Neural progenitor cell (in vitro differentiated cells): ENCODE measurements around the gene CD2AP. TPM values are rescaled to one million over a fixed set of nuclear protein-coding genes. Genes with fewer than 3 reads are reported as not detected.
A peak's percentile ranks its signal among the peaks of the same experiment; 100 is the strongest.

Experiments
- DNase-seq: peaks from one replicate; pipeline ENCODE4 v3.0.0-alpha.2; 2016; ENCODE audit warnings: low spot score
- H2AFZ ChIP-seq: fragments of 200-600 bp; sonication (generic); replicated peaks from 2 replicates; pipeline ENCODE4 v1.6.1; 2016; ENCODE audit warnings: antibody characterized with exemption
- H3F3A ChIP-seq: fragments of 200-600 bp; sonication (generic); 2 replicates; pipeline ENCODE4 v1.6.1; 2016; ENCODE audit warnings: antibody characterized with exemption, low read depth
- H3K27ac ChIP-seq: fragments of 200-600 bp; sonication (generic); 2 replicates; pipeline ENCODE4 v1.5.1; 2016; ENCODE audit warnings: mild to moderate bottlenecking
- H3K27me3 ChIP-seq: fragments of 200-600 bp; sonication (generic); 2 replicates; pipeline ENCODE4 v1.6.1; 2016; ENCODE audit warnings: mild to moderate bottlenecking, moderate library complexity
- H3K36me3 ChIP-seq: fragments of 200-600 bp; sonication (generic); 2 replicates; pipeline ENCODE4 v1.5.1; 2016
- H3K4me1 ChIP-seq: fragments of 200-600 bp; sonication (generic); 2 replicates; pipeline ENCODE4 v1.6.1; 2016; ENCODE audit warnings: mixed run types
- H3K4me2 ChIP-seq: fragments of 200-600 bp; sonication (generic); 2 replicates; pipeline ENCODE4 v1.6.1; 2016
- H3K4me3 ChIP-seq: fragments of 200-600 bp; sonication (generic); 2 replicates; pipeline ENCODE4 v1.5.1; 2016
- H3K79me2 ChIP-seq: fragments of 200-600 bp; sonication (generic); 2 replicates; pipeline ENCODE4 v1.6.1; 2016; ENCODE audit warnings: low read depth
- H3K9ac ChIP-seq: fragments of 200-600 bp; sonication (generic); 2 replicates; pipeline ENCODE4 v1.6.1; 2016
- H3K9me3 ChIP-seq: fragments of 200-600 bp; sonication (generic); 2 replicates; pipeline ENCODE4 v1.5.1; 2016; ENCODE audit warnings: low read depth
- H4K20me1 ChIP-seq: fragments of 200-600 bp; sonication (generic); 2 replicates; pipeline ENCODE4 v1.6.1; 2016; ENCODE audit warnings: low read depth
- H3K27ac Mint-ChIP-seq: 3 replicates; pipeline ENCODE4 v1.8.0; 2021; ENCODE audit warnings: mixed read lengths
- H3K27me3 Mint-ChIP-seq: 2 replicates; pipeline ENCODE4 v1.8.0; 2022; ENCODE audit warnings: low read depth, mild to moderate bottlenecking, inconsistent platforms, moderate library complexity, mixed read lengths; ENCODE audit not compliant: insufficient read depth
- H3K36me3 Mint-ChIP-seq: 3 replicates; pipeline ENCODE4 v1.8.0; 2021; ENCODE audit warnings: mixed read lengths
- H3K4me1 Mint-ChIP-seq: 3 replicates; pipeline ENCODE4 v1.8.0; 2021; ENCODE audit warnings: mixed read lengths
- H3K4me3 Mint-ChIP-seq: 3 replicates; pipeline ENCODE4 v1.8.0; 2021; ENCODE audit warnings: mild to moderate bottlenecking, moderate library complexity, mixed read lengths
- H3K9me3 Mint-ChIP-seq: 3 replicates; pipeline ENCODE4 v1.8.0; 2020; ENCODE audit warnings: mixed read lengths
- CTCF ChIP-seq: fragments of 200-600 bp; sonication (generic); IDR thresholded peaks from 2 replicates; pipeline ENCODE4 v1.5.1; 2017; ENCODE audit warnings: antibody characterized with exemption, mild to moderate bottlenecking
- EZH2 ChIP-seq: fragments of 200-600 bp; sonication (generic); IDR thresholded peaks from 2 replicates; pipeline ENCODE4 v1.6.1; 2017; ENCODE audit warnings: antibody characterized with exemption, mild to moderate bottlenecking, moderate library complexity
- EZH2phosphoT487 ChIP-seq: fragments of 200-600 bp; sonication (generic); IDR thresholded peaks from 2 replicates; pipeline ENCODE4 v1.6.1; 2017; ENCODE audit warnings: antibody characterized with exemption
- total RNA-seq: library from RNA; depleted of rRNA; stranded (reverse); fragments of >200 nt; gene quantifications from 2 replicates; pipeline ENCODE4 v1.2.3, GENCODE V29; 2015; ENCODE audit warnings: low replicate concordance

Gene CD2AP
- total RNA-seq, 1 donor from 2014 or later: 55.3 TPM

- H3K9me3 Mint-ChIP-seq: no peaks in the 10 kb centered on the region
- no peaks in the 10 kb centered on the region for H3K27me3 Mint-ChIP-seq
Observed at GRCh38 chr6:47587493-47587892, 109.9 kb downstream of the CD2AP start.

GRCh38 chr6:47592131-47592840 lies 114.7 kb downstream of the CD2AP start:
- H3K79me2 ChIP-seq: no peaks in the 10 kb centered on the region
- H3K4me3 Mint-ChIP-seq: no peak overlapping the region
- H3K27ac ChIP-seq: no peak overlapping the region
- H3K27me3 ChIP-seq: no peaks in the 10 kb centered on the region
- H3K4me1 ChIP-seq: no peaks in the 10 kb centered on the region
- H3K27me3 Mint-ChIP-seq: no peaks in the 10 kb centered on the region
- H3K4me3 ChIP-seq: no peak overlapping the region
- no peak overlapping the region for H3K9ac ChIP-seq
- no peak for DNase-seq
- H3K36me3 ChIP-seq: peaks cover 13% of the 10 kb centered on the region
- TF ChIP-seq EZH2phosphoT487 (no peak), CTCF (no peak), EZH2 (no peak)
- H3F3A ChIP-seq: no peaks in the 10 kb centered on the region
- no peaks in the 10 kb centered on the region for H3K9me3 ChIP-seq
- peak overlapping the region; percentile 65 for H3K27ac Mint-ChIP-seq
- H3K4me2 ChIP-seq: no peak overlapping the region
- H3K36me3 Mint-ChIP-seq: peaks cover 19% of the 10 kb centered on the region
- no peaks in the 10 kb centered on the region for H3K9me3 Mint-ChIP-seq
- H2AFZ ChIP-seq: no peak overlapping the region
- H3K4me1 Mint-ChIP-seq: no peaks in the 10 kb centered on the region
- H4K20me1 ChIP-seq: no peaks in the 10 kb centered on the region

More at GRCh38 chr6:47587493-47587892, 109.9 kb downstream of the CD2AP start:
- H3K27ac ChIP-seq: no peak overlapping the region
- H3K79me2 ChIP-seq: no peaks in the 10 kb centered on the region
- H3K9me3 ChIP-seq: no peaks in the 10 kb centered on the region
- H4K20me1 ChIP-seq: no peaks in the 10 kb centered on the region
- TF ChIP-seq EZH2 (no peak), CTCF (no peak), EZH2phosphoT487 (no peak)
- DNase-seq: no peak
- no peak overlapping the region for H2AFZ ChIP-seq
- no peaks in the 10 kb centered on the region for H3K4me1 ChIP-seq
- no peak overlapping the region for H3K9ac ChIP-seq
- Mint-ChIP-seq H3K36me3 (peaks cover 26% of the 10 kb centered on the region), H3K27ac (no peak overlapping the region), H3K4me1 (no peaks in the 10 kb centered on the region), H3K4me3 (no peak overlapping the region)
- peaks cover under 1% of the 10 kb centered on the region for H3K36me3 ChIP-seq
- H3K27me3 ChIP-seq: no peaks in the 10 kb centered on the region
- H3F3A ChIP-seq: no peaks in the 10 kb centered on the region
- no peak overlapping the region for H3K4me3 ChIP-seq
- H3K4me2 ChIP-seq: no peak overlapping the region

GRCh38 chr6:47593979-47594378 lies 116.4 kb downstream of the CD2AP start:
- H3K4me3 ChIP-seq: no peak overlapping the region
- peaks cover 14% of the 10 kb centered on the region for H3K36me3 ChIP-seq
- no peaks in the 10 kb centered on the region for H3K79me2 ChIP-seq
- no peak overlapping the region for H2AFZ ChIP-seq
- Mint-ChIP-seq H3K27me3 (no peaks in the 10 kb centered on the region), H3K4me1 (no peaks in the 10 kb centered on the region), H3K4me3 (no peak overlapping the region), H3K9me3 (no peaks in the 10 kb centered on the region), H3K27ac (no peak overlapping the region), H3K36me3 (peaks cover 29% of the 10 kb centered on the region)
- no peaks in the 10 kb centered on the region for H4K20me1 ChIP-seq
- no peaks in the 10 kb centered on the region for H3K27me3 ChIP-seq
- TF ChIP-seq CTCF: no peak
- TF ChIP-seq EZH2: no peak
- no peak for TF ChIP-seq EZH2phosphoT487
- no peak overlapping the region for H3K9ac ChIP-seq
- H3K4me2 ChIP-seq: no peak overlapping the region
- H3K27ac ChIP-seq: no peak overlapping the region
- no peaks in the 10 kb centered on the region for H3F3A ChIP-seq
- H3K9me3 ChIP-seq: no peaks in the 10 kb centered on the region
- H3K4me1 ChIP-seq: no peaks in the 10 kb centered on the region
- no peak for DNase-seq
